HEK293 (cell line): Measurements from ENCODE around the gene CCDC136.

Experiments
- KLF16 ChIP-seq: fragments of 450-650 bp; formaldehyde crosslinking; IDR thresholded peaks from 2 replicates; pipeline ENCODE4 v1.5.1; 2017; ENCODE audit warnings: missing biosample characterization, missing genetic modification characterization
- PRDM1 ChIP-seq: fragments of 450-650 bp; formaldehyde crosslinking; IDR thresholded peaks from 2 replicates; pipeline ENCODE4; 2016; ENCODE audit warnings: missing biosample characterization, missing genetic modification characterization
- PRDM10 ChIP-seq: fragments of 450-650 bp; formaldehyde crosslinking; IDR thresholded peaks from 2 replicates; pipeline ENCODE4 v1.5.1; 2016; ENCODE audit warnings: missing biosample characterization, missing genetic modification characterization
- RBAK ChIP-seq: fragments of 450-650 bp; formaldehyde crosslinking; IDR thresholded peaks from 2 replicates; pipeline ENCODE4 v1.5.1; 2016; ENCODE audit warnings: missing biosample characterization, missing genetic modification characterization
- TRIM28 ChIP-seq: IDR thresholded peaks from 2 replicates; pipeline ENCODE4 v1.6.1; 2011; ENCODE audit warnings: low read length, control low read depth, borderline replicate concordance
- ZNF202 ChIP-seq: fragments of 450-650 bp; formaldehyde crosslinking; IDR thresholded peaks from 2 replicates; pipeline ENCODE4 v1.5.1; 2016; ENCODE audit warnings: missing biosample characterization, missing genetic modification characterization, borderline replicate concordance
- ZNF560 ChIP-seq: fragments of 450-650 bp; formaldehyde crosslinking; IDR thresholded peaks from 2 replicates; pipeline ENCODE4 v1.5.1; 2017; ENCODE audit warnings: missing biosample characterization, missing genetic modification characterization, borderline replicate concordance
- ZNF660 ChIP-seq: fragments of 450-650 bp; IDR thresholded peaks from 2 replicates; pipeline ENCODE4 v1.5.1; 2018; ENCODE audit warnings: missing biosample characterization, mild to moderate bottlenecking, missing genetic modification characterization
- ZNF768 ChIP-seq: fragments of 450-650 bp; formaldehyde crosslinking; IDR thresholded peaks from 2 replicates; pipeline ENCODE4 v1.5.1; 2018; ENCODE audit warnings: missing biosample characterization, mild to moderate bottlenecking, missing genetic modification characterization
- TF ChIP-seq, protein P1 (sequence below): fragments of 450-650 bp; formaldehyde crosslinking; IDR thresholded peaks from 2 replicates; pipeline ENCODE4 v1.5.1; 2016; ENCODE audit warnings: missing biosample characterization, missing genetic modification characterization
- TF ChIP-seq, protein P2 (sequence below): sonication (generic); formaldehyde crosslinking; IDR thresholded peaks from 2 replicates; pipeline ENCODE4 v1.8.1; 2022; ENCODE audit warnings: mild to moderate bottlenecking, moderate library complexity, missing genetic modification reagents
- TF ChIP-seq, protein P3 (sequence below): fragments of 450-650 bp; formaldehyde crosslinking; IDR thresholded peaks from 2 replicates; pipeline ENCODE4 v1.5.1; 2016; ENCODE audit warnings: missing biosample characterization, missing genetic modification characterization
- TF ChIP-seq, protein P4 (sequence below): IDR thresholded peaks from 2 replicates; pipeline ENCODE4 v1.6.1; 2011; ENCODE audit warnings: mild to moderate bottlenecking, low read depth, low read length, borderline replicate concordance

- TF ChIP-seq ZNF202 (tag by site-specific recombination) (no peak), PRDM1 (tag by site-specific recombination) (0 out of 2 replicates have a peak, but pooled peaks have one; percentile 0), TRIM28 (no peak), ZNF560 (tag by site-specific recombination) (no peak), PRDM10 (tag by site-specific recombination) (no peak), ZNF660 (tag by site-specific recombination) (no peak), RBAK (no peak), KLF16 (tag by site-specific recombination) (no peak), ZNF768 (tag by site-specific recombination) (no peak)
- TF ChIP-seq, protein P1, sequence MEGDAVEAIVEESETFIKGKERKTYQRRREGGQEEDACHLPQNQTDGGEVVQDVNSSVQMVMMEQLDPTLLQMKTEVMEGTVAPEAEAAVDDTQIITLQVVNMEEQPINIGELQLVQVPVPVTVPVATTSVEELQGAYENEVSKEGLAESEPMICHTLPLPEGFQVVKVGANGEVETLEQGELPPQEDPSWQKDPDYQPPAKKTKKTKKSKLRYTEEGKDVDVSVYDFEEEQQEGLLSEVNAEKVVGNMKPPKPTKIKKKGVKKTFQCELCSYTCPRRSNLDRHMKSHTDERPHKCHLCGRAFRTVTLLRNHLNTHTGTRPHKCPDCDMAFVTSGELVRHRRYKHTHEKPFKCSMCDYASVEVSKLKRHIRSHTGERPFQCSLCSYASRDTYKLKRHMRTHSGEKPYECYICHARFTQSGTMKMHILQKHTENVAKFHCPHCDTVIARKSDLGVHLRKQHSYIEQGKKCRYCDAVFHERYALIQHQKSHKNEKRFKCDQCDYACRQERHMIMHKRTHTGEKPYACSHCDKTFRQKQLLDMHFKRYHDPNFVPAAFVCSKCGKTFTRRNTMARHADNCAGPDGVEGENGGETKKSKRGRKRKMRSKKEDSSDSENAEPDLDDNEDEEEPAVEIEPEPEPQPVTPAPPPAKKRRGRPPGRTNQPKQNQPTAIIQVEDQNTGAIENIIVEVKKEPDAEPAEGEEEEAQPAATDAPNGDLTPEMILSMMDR: no peak
- TF ChIP-seq, protein P2, sequence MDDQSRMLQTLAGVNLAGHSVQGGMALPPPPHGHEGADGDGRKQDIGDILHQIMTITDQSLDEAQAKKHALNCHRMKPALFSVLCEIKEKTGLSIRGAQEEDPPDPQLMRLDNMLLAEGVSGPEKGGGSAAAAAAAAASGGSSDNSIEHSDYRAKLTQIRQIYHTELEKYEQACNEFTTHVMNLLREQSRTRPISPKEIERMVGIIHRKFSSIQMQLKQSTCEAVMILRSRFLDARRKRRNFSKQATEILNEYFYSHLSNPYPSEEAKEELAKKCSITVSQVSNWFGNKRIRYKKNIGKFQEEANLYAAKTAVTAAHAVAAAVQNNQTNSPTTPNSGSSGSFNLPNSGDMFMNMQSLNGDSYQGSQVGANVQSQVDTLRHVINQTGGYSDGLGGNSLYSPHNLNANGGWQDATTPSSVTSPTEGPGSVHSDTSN (CRISPR knock-in tag): no peak
- TF ChIP-seq, protein P3, sequence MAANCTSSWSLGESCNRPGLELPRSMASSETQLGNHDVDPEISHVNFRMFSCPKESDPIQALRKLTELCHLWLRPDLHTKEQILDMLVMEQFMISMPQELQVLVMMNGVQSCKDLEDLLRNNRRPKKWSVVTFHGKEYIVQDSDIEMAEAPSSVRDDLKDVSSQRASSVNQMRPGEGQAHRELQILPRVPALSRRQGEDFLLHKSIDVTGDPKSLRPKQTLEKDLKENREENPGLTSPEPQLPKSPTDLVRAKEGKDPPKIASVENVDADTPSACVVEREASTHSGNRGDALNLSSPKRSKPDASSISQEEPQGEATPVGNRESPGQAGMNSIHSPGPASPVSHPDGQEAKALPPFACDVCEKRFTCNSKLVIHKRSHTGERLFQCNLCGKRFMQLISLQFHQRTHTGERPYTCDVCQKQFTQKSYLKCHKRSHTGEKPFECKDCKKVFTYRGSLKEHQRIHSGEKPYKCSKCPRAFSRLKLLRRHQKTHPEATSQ (tag by site-specific recombination): no peak
- TF ChIP-seq, protein P4, sequence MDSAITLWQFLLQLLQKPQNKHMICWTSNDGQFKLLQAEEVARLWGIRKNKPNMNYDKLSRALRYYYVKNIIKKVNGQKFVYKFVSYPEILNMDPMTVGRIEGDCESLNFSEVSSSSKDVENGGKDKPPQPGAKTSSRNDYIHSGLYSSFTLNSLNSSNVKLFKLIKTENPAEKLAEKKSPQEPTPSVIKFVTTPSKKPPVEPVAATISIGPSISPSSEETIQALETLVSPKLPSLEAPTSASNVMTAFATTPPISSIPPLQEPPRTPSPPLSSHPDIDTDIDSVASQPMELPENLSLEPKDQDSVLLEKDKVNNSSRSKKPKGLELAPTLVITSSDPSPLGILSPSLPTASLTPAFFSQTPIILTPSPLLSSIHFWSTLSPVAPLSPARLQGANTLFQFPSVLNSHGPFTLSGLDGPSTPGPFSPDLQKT: no peak
Observed at GRCh38 chr7:128815289-128815942, 23.6 kb downstream of the CCDC136 start.
